HG03108 (cell line): Measurements from ENCODE around the gene BIRC2.
"Not testable (repeated sequence)": the region's sequence is repeated elsewhere in the genome, so short reads cannot be mapped to it uniquely, and the experiment has no call there.

Experiments used
- ATAC-seq: cut with Tn5 transposase; IDR thresholded peaks from one replicate; pipeline ENCODE4 v1.9.1; 2021; ENCODE audit warnings: moderate library complexity; ENCODE audit not compliant: unreplicated experiment

BIRC2 gene

DNA sequence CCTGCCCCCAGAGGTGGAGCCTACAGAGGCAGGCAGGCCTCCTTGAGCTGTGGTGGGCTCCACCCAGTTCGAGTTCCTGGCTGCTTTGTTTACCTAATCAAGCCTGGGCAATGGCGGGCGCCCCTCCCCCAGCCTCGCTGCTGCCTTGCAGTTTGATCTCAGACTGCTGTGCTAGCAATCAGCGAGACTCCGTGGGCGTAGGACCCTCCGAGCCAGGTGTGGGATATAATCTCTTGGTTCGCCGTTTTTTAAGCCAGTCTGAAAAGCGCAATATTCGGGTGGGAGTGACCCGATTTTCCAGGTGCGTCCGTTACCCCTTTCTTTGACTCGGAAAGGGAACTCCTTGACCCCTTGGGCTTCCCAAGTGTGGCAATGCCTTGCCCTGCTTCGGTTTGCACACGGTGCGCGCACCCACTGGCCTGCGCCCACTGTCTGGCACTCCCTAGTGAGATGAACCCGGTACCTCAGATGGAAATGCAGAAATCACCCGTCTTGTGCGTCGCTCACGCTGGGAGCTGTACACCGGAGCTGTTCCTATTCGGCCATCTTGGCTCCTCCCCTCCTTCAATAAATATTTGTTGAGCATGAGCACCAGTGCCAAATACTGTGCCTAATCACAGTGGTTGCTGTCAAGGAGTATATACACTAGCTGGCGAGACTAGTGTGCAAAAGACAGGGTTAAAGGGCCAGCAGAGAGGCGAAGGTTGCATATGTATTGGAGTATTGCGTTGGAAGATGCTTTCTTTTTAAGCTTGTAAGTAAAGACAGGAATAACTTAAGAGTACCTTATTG is 27.8 kb downstream of the BIRC2 start:
- ATAC-seq: not testable (repeated sequence)

DNA sequence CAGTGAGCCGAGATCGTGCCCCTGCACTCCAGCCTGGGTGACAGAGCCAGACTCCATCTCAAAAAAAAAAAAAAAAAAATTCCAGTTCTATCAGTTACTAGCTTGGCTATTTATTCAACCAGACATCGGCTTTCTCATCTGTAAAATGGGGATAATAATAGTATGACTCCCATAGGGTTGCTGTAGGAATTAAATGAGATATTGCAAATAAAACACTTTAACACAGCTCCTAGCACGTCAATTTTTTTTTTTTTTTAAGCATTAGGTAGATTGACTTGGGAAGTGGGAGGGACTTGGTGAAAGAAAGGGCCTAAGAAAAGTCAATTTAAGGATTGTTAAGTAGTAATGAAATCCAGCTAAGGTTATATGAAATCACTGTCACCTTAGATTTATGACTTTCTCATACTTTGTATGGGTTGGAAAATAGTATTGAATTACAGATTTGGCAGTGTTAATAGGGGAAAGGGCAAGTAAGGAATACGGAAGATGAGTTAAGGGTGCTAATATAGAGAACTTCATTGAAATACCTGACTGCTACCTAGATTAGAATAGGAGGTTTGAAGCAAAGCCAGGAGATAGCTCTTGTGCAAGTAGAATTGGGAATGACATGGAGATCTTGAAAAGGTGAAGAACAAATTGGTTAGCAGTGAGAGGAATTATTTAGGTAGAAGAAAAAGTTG is 28.8 kb downstream of the BIRC2 start:
- ATAC-seq: no peak

DNA sequence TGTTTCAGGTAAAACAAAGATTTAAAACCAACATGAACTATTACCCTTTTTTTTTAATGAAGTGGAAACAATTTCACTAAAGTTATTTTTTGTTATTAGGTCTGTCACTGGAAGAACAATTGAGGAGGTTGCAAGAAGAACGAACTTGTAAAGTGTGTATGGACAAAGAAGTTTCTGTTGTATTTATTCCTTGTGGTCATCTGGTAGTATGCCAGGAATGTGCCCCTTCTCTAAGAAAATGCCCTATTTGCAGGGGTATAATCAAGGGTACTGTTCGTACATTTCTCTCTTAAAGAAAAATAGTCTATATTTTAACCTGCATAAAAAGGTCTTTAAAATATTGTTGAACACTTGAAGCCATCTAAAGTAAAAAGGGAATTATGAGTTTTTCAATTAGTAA is 30.9 kb downstream of the BIRC2 start:
- ATAC-seq: no peak

DNA sequence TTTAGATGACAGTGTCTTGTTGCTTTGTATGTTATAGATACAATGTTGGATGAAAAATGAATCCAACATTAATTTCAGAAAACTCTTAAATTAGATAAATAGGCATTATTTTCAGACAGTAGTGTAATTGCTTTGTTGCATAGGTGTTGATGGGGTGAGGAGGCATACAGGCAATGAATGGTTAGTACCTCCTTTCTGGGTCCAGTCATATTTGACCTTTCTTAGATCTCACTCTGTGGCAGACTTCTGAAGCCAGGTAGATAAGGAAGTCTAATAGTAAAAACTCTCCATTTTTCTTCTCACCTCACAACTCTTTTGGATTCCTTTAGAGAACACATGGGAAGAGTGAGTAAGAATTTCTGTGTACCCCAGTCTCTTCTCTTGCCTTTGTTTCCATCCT is 31.8 kb downstream of the BIRC2 start:
- ATAC-seq: no peak

DNA sequence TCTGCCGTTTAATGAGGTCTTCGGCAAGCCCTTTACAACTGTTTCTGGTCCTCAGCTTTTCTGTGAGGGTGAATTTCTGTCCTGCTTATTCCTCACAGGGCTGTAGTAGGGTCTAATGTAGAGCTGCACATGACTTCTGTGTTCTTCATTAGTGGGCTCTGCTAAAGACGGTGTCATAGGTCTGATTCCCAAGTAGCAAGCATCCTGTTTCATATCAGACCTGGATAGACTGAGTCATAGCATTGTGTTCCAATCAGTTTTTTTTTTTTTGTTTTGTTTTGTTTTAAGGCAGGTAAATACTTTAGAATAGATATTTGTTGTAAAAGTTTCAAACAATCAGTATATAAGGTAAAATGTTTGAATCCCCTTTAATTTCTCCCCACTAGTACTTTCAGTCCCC is 35.4 kb downstream of the BIRC2 start:
- no peak for ATAC-seq

DNA sequence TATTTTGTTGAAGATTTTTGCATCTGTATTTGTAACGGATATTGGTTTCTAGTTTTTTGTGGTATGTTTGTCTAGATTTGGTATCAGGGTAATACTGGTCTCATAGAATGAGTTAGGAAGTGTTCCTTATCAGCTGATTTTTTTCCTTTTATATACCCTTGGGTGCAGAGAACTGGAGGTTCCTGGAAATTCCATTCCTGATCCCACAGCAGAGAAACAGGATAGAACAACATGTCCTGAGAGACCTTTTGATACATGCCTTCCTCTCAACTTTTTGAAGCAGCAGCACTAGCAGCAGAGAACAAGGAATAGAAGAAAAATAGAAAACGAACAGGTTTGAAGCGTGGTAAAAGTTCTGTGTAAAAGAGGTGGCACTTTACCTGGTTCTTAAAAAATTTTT is 36.8 kb downstream of the BIRC2 start:
- ATAC-seq: no peak

DNA sequence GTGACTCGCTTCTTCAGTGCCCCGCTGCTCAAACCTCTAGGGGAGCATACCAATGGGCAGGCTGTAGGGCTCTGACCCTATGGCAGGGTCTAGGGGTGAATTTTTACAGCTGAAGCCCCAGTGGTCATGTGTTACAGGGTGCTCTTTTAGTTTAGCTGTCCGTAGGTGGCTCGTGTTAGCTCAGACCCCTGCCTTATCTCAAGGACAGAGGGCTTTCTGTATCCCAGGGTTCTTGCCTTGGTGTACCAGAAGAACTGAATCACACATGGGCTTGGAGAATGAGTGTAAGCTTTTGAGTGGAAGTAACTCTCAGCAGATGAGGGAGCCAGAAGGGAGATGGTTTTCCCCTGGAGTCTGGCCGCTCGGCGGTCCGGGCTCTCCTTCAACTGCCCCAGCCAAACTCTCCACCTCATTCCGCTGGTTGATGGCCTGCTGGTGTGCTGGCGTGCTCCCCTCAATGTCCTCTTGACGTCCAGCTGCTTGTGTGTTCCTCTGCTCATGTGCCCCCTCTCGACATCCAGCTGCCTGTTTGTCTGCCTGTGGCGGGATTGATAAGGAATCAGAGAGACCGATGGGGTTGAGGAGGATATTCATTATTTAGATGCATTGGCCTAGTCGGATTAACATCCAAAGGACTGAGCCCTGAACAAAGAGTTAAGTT is 37.5 kb downstream of the BIRC2 start:
- ATAC-seq: no peak

DNA sequence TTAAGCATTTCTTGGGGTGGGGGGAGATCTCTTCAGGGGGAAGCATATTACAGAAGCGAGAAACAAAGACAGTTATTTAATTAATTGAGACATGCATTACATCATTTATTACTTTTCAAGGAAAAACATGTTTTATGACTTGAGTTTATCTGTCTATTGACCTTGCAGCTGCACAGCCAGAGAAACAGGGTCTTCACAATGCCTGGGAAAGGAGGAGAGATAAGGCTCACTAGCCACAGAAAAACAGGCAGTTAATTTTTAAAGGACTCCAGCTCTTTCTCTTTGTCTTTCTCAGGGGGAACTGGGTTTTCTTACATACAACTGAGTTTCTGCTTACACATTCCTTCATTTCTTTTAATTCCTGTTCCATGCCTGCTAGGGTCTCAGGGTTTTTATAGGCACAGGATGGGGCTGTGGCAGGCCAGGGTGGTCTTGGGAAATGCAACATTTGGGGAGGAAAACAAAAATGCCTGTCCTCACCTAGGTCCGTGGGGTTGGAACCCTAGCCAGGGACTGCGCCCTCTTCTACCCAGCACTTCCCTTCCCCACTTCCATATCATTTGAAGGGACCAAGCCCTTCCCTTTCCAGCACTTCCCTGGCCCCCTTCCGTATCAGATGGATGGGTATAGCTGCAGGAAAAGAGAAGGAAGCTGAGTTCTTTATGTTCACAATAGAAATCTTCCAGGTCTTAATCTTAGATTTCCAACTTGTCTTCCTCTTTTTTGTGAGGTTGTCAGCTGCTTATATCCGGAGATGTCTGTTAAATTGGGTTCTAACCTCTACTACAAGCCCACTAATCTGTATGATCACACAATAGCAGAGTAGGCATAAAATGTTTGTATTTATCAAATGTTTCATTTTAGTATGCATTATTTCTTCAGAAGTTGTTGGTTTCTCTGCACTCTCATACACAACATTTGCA is 38.3 kb downstream of the BIRC2 start:
- ATAC-seq: no peak

DNA sequence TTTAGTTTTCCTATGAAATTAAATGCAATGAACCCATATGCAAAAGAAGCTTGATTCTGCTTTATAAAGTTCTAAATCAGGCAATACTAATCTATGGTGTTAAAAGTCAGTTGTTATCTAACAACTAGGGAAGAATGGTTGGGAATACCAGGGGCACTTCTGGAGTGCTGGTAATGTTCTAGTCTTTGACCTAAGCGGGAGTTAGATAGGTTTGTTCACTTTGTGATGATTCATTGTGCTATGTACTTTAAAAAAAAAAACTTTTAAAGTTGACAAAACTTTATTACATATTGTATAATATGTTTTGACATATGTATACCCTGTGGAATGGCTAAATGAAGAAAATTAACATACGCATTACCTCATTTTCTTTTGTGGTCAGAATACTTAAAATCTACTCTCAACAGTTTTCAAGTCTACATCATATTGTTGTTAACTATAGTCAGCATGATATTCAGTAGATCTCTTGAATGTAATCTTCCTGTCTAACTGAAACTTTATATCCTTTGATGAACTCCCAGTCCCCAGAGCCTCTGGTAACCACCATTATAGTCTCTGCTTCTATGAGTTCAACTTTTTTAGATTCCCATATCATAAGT is 39.2 kb downstream of the BIRC2 start:
- no peak for ATAC-seq

DNA sequence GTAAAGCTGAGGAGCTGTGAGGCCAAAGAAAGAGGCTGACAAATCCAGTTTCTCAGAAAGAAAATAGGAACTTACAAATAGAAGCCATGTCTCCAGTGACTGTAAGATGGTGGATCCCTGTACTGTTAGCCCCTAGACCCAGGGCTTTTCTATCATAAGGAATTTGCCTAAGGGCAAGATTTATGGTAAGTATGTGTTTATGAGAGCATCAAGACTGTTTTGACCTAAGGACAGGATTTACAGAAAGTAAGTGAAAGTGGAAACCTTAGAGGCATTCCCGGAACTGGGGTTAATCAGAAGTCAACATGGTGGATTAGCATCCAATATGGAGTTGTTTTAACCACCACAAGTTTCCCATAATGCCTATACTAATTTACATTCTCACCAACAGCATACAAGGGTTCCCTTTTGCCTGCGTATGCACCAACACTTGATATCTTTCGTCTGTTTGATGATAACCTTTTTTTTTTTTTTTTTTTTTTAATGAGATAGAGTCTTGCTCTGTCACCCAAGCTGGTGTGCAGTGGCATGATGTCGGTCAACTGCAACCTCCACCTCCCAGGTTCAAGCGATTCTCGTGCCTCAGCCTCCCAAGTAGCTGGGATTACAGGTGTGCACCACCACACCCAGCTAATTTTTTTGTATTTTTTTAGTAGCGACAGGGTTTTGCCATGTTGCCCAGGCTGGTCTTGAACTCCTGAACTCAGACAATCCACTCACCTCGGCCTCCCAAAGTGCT is 40.2 kb downstream of the BIRC2 start:
- ATAC-seq: no peak

DNA sequence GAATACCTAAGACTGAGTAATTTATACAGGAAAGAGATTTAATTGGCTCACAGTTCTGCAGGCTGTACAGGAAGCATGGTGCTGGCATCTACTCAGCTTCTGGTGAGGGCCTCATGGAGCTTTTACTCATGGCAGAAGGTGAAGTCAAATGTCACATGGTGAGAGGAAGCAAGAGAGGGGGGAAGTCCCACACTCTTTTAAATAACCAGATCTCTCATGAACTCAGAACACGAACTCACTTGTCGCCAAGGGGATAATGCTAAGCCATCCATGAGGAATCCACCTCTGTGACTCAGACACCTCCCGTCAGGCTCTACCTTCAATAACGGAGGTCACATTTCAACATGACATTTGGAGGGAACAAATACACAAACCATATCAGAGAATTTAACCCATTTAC is 42.2 kb downstream of the BIRC2 start:
- no peak for ATAC-seq

DNA sequence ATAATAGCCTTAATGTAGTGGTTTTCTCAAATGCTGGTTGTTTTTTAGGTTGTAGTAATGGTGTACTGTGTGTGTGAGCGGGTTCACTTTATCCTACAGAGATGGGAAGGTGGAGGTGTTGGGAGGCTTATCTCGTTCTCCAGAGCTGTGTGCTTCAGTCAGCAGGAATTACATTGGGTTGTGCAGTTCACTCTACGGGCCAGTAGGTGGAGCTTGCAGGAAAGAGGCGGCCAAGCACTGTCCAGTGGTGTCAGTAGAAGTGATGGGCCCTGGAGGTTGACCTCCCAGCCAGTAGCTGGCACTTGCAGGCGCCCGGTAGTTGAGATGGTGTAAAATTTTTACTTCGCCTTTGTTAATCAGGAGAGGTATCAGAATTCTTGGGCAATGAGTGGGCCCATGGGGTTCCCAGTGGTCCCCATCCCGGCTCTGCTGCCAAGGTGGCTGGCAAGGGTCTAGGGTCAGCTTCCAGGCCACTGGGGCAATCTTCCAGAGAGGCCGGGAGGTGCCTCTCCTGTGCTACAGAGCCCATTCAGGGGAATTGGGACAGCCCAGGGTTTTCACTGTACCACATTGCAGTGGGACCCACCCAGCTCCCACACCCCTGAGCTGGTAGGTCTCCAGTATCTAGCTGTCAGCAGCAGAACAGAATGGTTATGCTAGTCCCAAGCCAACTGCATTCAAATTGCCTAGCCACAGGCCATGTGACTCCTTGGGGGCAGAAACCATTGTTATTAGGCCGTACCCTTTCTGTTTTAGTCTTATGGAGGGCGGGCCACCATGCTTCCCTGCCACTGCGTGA is 43.9 kb downstream of the BIRC2 start:
- ATAC-seq: peak; percentile 83

DNA sequence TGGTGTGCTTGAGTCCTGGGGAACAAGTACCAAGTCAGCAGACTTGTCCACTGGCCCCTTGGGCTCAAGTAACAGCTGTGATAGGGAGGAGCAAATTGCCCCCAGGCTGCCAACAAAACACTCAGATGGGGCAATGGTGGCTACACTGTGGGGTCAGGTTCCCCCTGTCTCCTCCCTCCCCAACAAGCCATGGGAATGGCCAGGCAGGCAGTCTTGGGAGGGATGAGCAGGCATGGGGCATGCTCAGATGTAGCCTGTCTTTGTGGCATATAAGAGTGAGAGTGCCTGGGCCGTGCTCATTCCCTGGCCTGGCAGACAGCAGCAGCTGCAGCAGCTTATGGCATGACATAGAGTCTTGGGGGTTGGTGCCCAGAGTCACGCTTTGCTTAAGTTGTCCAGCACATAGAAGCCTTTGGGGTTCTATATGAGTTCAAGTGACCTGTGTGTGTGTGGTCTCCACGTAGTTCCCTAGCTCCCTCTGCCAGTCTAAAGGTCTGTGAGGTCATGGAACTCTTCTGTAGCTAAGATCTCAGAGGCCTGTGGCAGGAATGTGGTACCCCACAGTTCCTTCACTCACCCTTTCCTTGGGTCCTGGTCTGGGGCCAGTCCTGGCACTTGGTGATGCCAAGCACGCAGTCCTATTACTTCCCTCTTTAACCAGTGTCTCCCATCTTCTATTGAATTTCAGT is 44.7 kb downstream of the BIRC2 start:
- no peak for ATAC-seq

DNA sequence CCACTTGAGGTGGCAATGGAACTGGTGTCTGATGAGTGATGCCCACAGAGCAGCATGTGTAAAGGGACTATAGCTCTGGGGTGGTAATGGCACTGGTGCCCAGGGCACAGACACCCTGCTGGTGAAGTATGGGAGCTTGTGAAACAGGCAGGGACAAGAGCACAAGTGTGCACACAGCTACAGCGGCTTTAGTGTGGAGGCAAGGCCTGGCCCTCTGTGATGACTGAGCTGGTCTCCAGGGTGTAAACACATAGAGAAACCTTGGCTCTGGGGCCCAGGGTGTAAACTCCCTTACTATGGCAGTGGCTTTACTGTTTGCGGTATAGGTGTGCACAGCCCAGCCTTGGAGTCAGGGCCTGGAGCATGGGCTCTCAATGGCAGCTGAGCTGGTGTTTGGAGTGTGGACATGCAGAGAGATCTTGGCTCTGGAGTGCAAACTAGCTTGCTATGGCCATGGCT is 46.3 kb downstream of the BIRC2 start:
- ATAC-seq: no peak

DNA sequence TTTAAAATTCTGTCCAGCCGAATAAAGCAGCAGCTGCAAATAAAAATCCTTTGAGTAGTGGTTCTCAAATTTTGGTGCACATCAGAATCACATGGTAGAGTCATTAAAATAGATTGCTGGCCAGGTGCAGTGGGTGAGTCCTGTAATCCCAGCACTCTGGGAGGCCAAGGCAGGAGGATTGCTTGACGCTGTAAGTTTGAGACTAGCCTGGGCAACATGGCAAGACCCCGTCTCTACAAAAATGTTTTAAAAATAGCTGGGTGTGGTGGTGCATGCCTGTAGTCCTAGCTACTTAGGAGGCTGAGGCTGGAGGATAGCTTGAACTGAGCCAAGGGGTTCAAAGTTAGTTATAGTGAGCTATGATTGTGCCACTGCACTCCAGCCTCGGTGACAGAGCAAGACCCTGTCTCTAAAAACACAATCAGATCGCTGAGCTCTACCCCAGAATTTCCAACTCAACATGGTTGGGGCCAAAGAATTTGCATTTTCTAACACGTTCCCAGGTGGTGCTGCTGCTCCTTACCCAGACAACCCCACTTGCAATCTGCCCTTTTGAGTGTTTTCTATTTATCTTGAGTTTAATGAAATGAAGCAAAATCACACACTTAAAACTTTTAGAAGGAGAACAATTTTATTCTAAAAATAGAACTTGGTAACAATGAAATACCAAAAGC is 48.8 kb downstream of the BIRC2 start:
- ATAC-seq: no peak

DNA sequence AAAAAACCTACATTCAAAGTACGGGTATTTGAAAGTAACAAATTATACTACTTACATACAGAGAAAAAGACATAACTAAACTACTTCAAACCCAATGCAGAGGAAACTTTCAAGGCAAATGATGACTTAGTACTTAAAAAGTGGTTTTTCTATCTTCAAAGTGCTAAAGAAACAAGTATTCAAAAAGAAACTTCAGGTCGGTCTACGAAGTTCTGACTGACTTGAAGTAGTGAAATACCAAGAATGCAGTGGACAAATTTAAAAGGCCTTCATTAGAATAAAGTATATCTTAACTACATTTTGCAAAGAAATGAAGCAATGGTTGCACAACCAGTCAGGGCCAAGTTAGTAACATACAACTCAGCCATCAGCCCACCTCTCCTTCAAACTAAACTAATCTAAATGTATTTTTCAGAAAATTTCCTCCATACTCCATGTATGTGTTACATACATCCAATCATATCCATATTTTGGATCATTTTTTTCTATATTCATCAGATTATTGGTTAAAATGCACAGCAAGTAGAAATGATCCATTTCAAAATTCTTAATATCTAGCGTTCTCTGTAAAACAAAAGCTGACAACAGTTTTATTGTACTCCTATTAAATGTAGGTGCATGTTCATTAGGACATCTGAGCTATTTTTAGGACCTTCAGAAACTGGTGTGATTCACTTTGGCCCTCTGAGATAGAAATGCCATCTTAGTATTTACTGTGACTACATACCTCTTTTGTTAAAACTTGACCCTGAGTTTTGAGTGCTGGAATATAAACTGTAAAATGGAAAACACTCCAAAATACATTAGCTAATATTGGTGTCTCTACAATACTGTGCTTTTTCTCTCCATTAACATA is 49.9 kb downstream of the BIRC2 start:
- ATAC-seq: no peak

DNA sequence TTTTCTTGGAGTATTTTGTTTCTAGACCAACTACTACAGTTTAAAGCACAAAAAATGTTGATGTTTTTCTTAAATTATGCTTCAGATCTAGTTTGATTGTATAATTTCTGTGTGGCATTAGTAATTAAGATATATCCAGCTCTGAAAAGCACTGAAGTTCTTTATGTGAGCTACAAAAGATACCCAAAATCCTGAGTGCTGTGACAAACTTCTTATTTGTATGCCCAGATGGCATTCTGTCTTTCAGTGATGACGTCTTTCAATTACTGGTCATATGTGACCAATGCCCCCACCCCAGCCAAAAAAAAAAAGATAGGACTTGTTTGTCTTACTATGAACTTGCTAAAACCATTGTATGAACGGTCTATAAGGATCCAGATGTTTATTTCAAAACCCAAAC is 51.3 kb downstream of the BIRC2 start:
- ATAC-seq: no peak
